Measurements from ENCODE around the gene TMPRSS13.

Gene TMPRSS13

GRCh38 chr11:117903505-117904382, 25.5 kb downstream of the TMPRSS13 start:
- no peak for TF ChIP-seq CTCF (IDR thresholded peaks at IDR 0.05; ENCODE audit: low read depth, low read length)
- no peak for DNase-seq (ENCODE audit: low read depth in 2 of 2)
- no peak overlapping the region for H3K4me3 ChIP-seq (replicated peaks in 1 of 2; ENCODE audit: low read depth in 2 of 2, low read length in 2 of 2)

GRCh38 chr11:117902001-117902845, 27.0 kb downstream of the TMPRSS13 start:
- no peak overlapping the region for H3K4me3 ChIP-seq (replicated peaks in 1 of 2; ENCODE audit: low read depth in 2 of 2, low read length in 2 of 2)
- no peak for DNase-seq (ENCODE audit: low read depth in 2 of 2)
- no peak for TF ChIP-seq CTCF (IDR thresholded peaks at IDR 0.05; ENCODE audit: low read depth, low read length)

- H3K4me3 ChIP-seq (replicated peaks in 1 of 2; ENCODE audit: low read depth in 2 of 2, low read length in 2 of 2): no peak overlapping the region
- no peak for TF ChIP-seq CTCF (IDR thresholded peaks at IDR 0.05; ENCODE audit: low read depth, low read length)
Observed at GRCh38 chr11:117901601-117902000, 27.6 kb downstream of the TMPRSS13 start.

GRCh38 chr11:117900720-117901440, 28.3 kb downstream of the TMPRSS13 start:
- no peak for TF ChIP-seq CTCF (IDR thresholded peaks at IDR 0.05; ENCODE audit: low read depth, low read length)
- no peak overlapping the region for H3K4me3 ChIP-seq (replicated peaks in 1 of 2; ENCODE audit: low read depth in 2 of 2, low read length in 2 of 2)
- no peak for DNase-seq (ENCODE audit: low read depth in 2 of 2)

More at GRCh38 chr11:117901601-117902000, 27.6 kb downstream of the TMPRSS13 start:
- DNase-seq (ENCODE audit: low read depth in 2 of 2): no peak

- DNase-seq (ENCODE audit: low read depth in 2 of 2): no peak
- no peak for TF ChIP-seq CTCF (IDR thresholded peaks at IDR 0.05; ENCODE audit: low read depth, low read length)
- no peak overlapping the region for H3K4me3 ChIP-seq (replicated peaks in 1 of 2; ENCODE audit: low read depth in 2 of 2, low read length in 2 of 2)
Observed at GRCh38 chr11:117900121-117900648, 29.0 kb downstream of the TMPRSS13 start.

- DNase-seq (ENCODE audit: low read depth in 2 of 2): no peak
- TF ChIP-seq CTCF (IDR thresholded peaks at IDR 0.05; ENCODE audit: low read depth, low read length): no peak
- no peak overlapping the region for H3K4me3 ChIP-seq (replicated peaks in 1 of 2; ENCODE audit: low read depth in 2 of 2, low read length in 2 of 2)
Observed at GRCh38 chr11:117898059-117898458, 31.1 kb downstream of the TMPRSS13 start.

All from cardiac fibroblast (primary cell).